Liver (tissue), 9 donors: Measurements from ENCODE around the gene DUS4L. TPM values are rescaled to one million over a fixed set of nuclear protein-coding genes. Genes with fewer than 3 reads are reported as not detected.
A peak's percentile ranks its signal among the peaks of the same experiment; 100 is the strongest.

Experiments
- DNase-seq: peaks from one replicate; pipeline ENCODE4 v3.0.0-alpha.2; 2017; ENCODE audit warnings: low spot score
- H3K27ac ChIP-seq, 2 donors: one replicate each; pipeline ENCODE4 v1.7.0; 2013; ENCODE audit warnings: inconsistent platforms in 2 of 2, low read length in 2 of 2, control low read depth in 1 of 2, low read depth in 1 of 2, mild to moderate bottlenecking in 1 of 2
- H3K27me3 ChIP-seq, 4 donors: one replicate each; pipeline versions ENCODE4 v1.6.1 to v1.7.0; 2013; ENCODE audit warnings: low read length in 3 of 4, inconsistent platforms in 1 of 4, mild to moderate bottlenecking in 1 of 4, moderate library complexity in 1 of 4; ENCODE audit not compliant: control insufficient read depth in 4 of 4, insufficient read depth in 4 of 4
- H3K36me3 ChIP-seq, 4 donors: one replicate each; pipeline versions ENCODE4 v1.6.1 to v1.7.0; 2013; ENCODE audit warnings: low read length in 3 of 4, mild to moderate bottlenecking in 3 of 4, low read depth in 1 of 4, moderate library complexity in 1 of 4; ENCODE audit not compliant: control insufficient read depth in 4 of 4, insufficient read depth in 3 of 4
- H3K4me1 ChIP-seq, 4 donors: one replicate each; pipeline versions ENCODE4 v1.6.1 to v1.7.0; 2013; ENCODE audit warnings: low read length in 3 of 4, mild to moderate bottlenecking in 3 of 4, moderate library complexity in 1 of 4; ENCODE audit not compliant: control insufficient read depth in 4 of 4, insufficient read depth in 4 of 4
- H3K4me3 ChIP-seq, 3 donors: one replicate each; pipeline versions ENCODE4 v1.6.1 to v1.7.0; 2013; ENCODE audit warnings: low read length in 3 of 3, control low read depth in 1 of 3, low read depth in 1 of 3, mild to moderate bottlenecking in 1 of 3
- H3K9ac ChIP-seq, 2 donors: one replicate each; pipeline ENCODE4 v1.7.0; 2013; ENCODE audit warnings: low read length in 2 of 2, mild to moderate bottlenecking in 2 of 2, moderate library complexity in 2 of 2, control low read depth in 1 of 2, low read depth in 1 of 2
- H3K9me3 ChIP-seq, 4 donors: one replicate each; pipeline versions ENCODE4 v1.6.1 to v1.7.0; 2013; ENCODE audit warnings: low read length in 3 of 4; ENCODE audit not compliant: control insufficient read depth in 4 of 4
- EGR1 ChIP-seq, 2 donors: IDR thresholded peaks; 2 replicates each; pipeline ENCODE4 v1.6.1; 2016 to 2018; ENCODE audit warnings: antibody characterized with exemption in 2 of 2, low read depth in 2 of 2
- FOXA1 ChIP-seq: IDR thresholded peaks from 2 replicates; pipeline ENCODE4 v1.6.1; 2016; ENCODE audit warnings: antibody characterized with exemption
- GABPA ChIP-seq, 2 donors: IDR thresholded peaks in 1 of 2; conservative IDR thresholded peaks in 1 of 2; 2 replicates each; pipeline ENCODE4 v1.6.1; 2016; ENCODE audit warnings: antibody characterized with exemption in 2 of 2, mild to moderate bottlenecking in 1 of 2, moderate library complexity in 1 of 2
- HNF4A ChIP-seq, 2 donors: conservative IDR thresholded peaks; 2 replicates each; pipeline ENCODE4 v1.6.1; 2016; ENCODE audit warnings: antibody characterized with exemption in 2 of 2, mild to moderate bottlenecking in 2 of 2
- HNF4G ChIP-seq: IDR thresholded peaks from 2 replicates; pipeline ENCODE4 v1.6.1; 2016; ENCODE audit warnings: antibody characterized with exemption
- JUND ChIP-seq, 2 donors: IDR thresholded peaks; 2 replicates each; pipeline ENCODE4 v1.6.1; 2016; ENCODE audit warnings: antibody characterized with exemption in 2 of 2
- MAX ChIP-seq: IDR thresholded peaks from 2 replicates; pipeline ENCODE4 v1.6.1; 2016; ENCODE audit warnings: antibody characterized with exemption
- NR2F2 ChIP-seq: IDR thresholded peaks from 2 replicates; pipeline ENCODE4 v1.6.1; 2016; ENCODE audit warnings: antibody characterized with exemption
- RAD21 ChIP-seq, 2 donors: IDR thresholded peaks; 2 replicates each; pipeline ENCODE4 v1.6.1; 2016; ENCODE audit warnings: antibody characterized with exemption in 2 of 2, mild to moderate bottlenecking in 2 of 2
- RXRA ChIP-seq, 2 donors: IDR thresholded peaks; 2 replicates each; pipeline ENCODE4 v1.6.1; 2017 to 2018; ENCODE audit warnings: antibody characterized with exemption in 2 of 2, mild to moderate bottlenecking in 1 of 2
- SP1 ChIP-seq: IDR thresholded peaks from 2 replicates; pipeline ENCODE4 v1.6.1; 2018; ENCODE audit warnings: antibody characterized with exemption, mild to moderate bottlenecking
- TAF1 ChIP-seq: conservative IDR thresholded peaks from 2 replicates; pipeline ENCODE4 v1.6.1; 2016; ENCODE audit warnings: antibody characterized with exemption, mild to moderate bottlenecking
- YY1 ChIP-seq: IDR thresholded peaks from 2 replicates; pipeline ENCODE4 v1.6.1; 2016; ENCODE audit warnings: antibody characterized with exemption, mild to moderate bottlenecking
- WGBS: extraction: QIAGEN DNeasy Blood & Tissue Kit; methylation state at CpG from one replicate; pipeline ENCODE4 v1.1.7; 2013; 5-methylcytosine and 5-hydroxymethylcytosine counted together
- polyA plus RNA-seq, 2 donors: library from polyadenylated mRNA; stranded (reverse) in 1 of 2; unstranded in 1 of 2; fragments of 200-250 nt in 1 of 2; fragments of >200 nt in 1 of 2; fragmentation: Nextera tagmentation in 1 of 2; extraction: Ambion mirVana in 1 of 2; gene quantifications; one replicate each; pipeline versions ENCODE4 v1.2.1 to v1.2.3, GENCODE V29; 2013 to 2015
- total RNA-seq, 2 donors: library from RNA; depleted of rRNA; stranded (reverse); fragments of >200 nt; gene quantifications; one replicate each; pipeline ENCODE4 v1.2.3, GENCODE V29; 2014
- donor health status: healthy.
- donor health status: healthy.
- donor health status: healthy.
- donor health status: healthy.
- donor health status: healthy.

Gene DUS4L
- total and polyA plus RNA-seq, 4 donors, result 1.9 to 5.3 (median 3.5) TPM

GRCh38 chr7:107573537-107573936 lies 9.8 kb downstream of the DUS4L start (continued):
- TF ChIP-seq MAX, result no peak

- no peak for TF ChIP-seq NR2F2
- TF ChIP-seq MAX, result no peak
- TF ChIP-seq EGR1 (IDR thresholded peaks at IDR 0.05; ENCODE audit: low read depth in 2 of 2), result no peak
- no peak for TF ChIP-seq HNF4A (conservative IDR thresholded peaks at IDR 0.05)
- TF ChIP-seq JUND (IDR thresholded peaks at IDR 0.05), result no peak
- TF ChIP-seq HNF4G, result no peak
- TF ChIP-seq TAF1, result no peak
- Histone ChIP-seq H3K27ac (peak overlapping the region; percentile 83 to 88), H3K4me1 (peaks cover 0 to 21% (median 5%) of the 10 kb centered on the region in 4 donors), H3K36me3 (peaks cover 0 to 6% (median 0%) of the 10 kb centered on the region in 4 donors), H3K9ac (peak overlapping the region; percentile 14 to 57), H3K4me3 (peak overlapping the region; percentile 67 to 85 (median 80)), H3K27me3 (no peaks in the 10 kb centered on the region), H3K9me3 (no peaks in the 10 kb centered on the region)
- 7% methylated on average over 9 of the region's 9 CpGs for WGBS
- DNase-seq, result no peak
These were observed 15.7 kb downstream of the DUS4L start for GRCh38 chr7:107579554-107579884.

- H3K4me3 ChIP-seq, result peak within 1 kb of the TSS; percentile 67 to 85 (median 80)
- H3K9me3 ChIP-seq, result no peaks in the 10 kb centered on the region
- H3K36me3 ChIP-seq, result peaks cover 0 to 4% (median 0%) of the 10 kb centered on the region in 4 donors
- TF ChIP-seq TAF1, result peak; percentile 28
- TF ChIP-seq GABPA (IDR thresholded peaks at IDR 0.05 in 1 of 2, conservative IDR thresholded peaks at IDR 0.05 in 1 of 2), result no peak
- TF ChIP-seq YY1, result peak; percentile 64
- no peak for TF ChIP-seq FOXA1
- peak; percentile 20 to 39 for TF ChIP-seq RAD21 (IDR thresholded peaks at IDR 0.05)
- TF ChIP-seq HNF4G, result peak; percentile 8
- peak; percentile 8 for TF ChIP-seq SP1
- peak in 1 of 2 donors; percentile 39 for TF ChIP-seq RXRA (IDR thresholded peaks at IDR 0.05)
- peak; percentile 44 to 75 for TF ChIP-seq HNF4A (conservative IDR thresholded peaks at IDR 0.05)
- no peak for TF ChIP-seq NR2F2
- no peak for TF ChIP-seq EGR1 (IDR thresholded peaks at IDR 0.05; ENCODE audit: low read depth in 2 of 2)
- H3K27me3 ChIP-seq, result no peaks in the 10 kb centered on the region
- peaks cover 0 to 21% (median 5%) of the 10 kb centered on the region in 4 donors for H3K4me1 ChIP-seq
- peak within 1 kb of the TSS; percentile 83 to 88 for H3K27ac ChIP-seq
- under 1% methylated on average over 89 of the region's 89 CpGs for WGBS
- H3K9ac ChIP-seq, result peak within 1 kb of the TSS; percentile 57 to 83
- peak; percentile 80 for DNase-seq
These were observed 16.3 kb downstream of the DUS4L start, which contains the start of gene BCAP29 for GRCh38 chr7:107579885-107580715. TSS of gene BCAP29 (plus strand) at chr7:107580246. CDS start at chr7:107580773, 527 bp downstream.

DNA sequence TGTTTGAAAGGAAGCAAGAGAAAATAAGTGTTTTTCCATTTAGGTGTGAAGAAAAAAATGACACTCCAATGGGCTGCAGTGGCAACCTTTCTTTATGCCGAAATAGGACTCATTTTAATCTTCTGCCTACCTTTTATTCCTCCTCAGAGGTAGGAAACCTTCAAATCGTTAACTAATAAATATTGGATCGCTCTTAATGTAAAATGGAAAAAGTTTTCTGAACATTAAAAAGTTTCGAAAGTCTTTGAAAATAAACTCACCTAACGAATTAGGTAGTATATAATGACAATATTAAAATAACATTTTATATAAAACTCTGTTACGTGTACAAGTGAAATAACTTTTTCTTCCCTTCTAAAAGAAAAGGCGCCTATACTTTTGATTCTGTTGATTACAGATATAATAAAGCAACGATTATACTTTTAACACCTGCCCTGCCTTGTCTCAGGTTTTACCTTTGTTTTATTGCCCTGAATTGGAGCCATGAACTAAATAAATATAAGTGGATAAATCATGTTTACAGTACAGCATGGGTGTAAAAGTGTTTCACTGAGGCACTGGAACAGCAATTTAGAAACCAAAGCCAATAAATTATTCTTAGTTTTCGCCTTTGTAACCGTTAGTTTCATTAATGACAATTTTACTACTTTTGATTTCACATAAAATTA lies 17.1 kb downstream of the DUS4L start:
- H3K4me3 ChIP-seq, result peak overlapping the region; percentile 67 to 85 (median 80)
- H3K9ac ChIP-seq, result peak overlapping the region; percentile 57 to 83
- no peaks in the 10 kb centered on the region for H3K27me3 ChIP-seq
- H3K36me3 ChIP-seq, result peaks cover 0 to 3% (median 0%) of the 10 kb centered on the region in 4 donors
- 45% methylated on average over 10 of the region's 10 CpGs for WGBS
- H3K9me3 ChIP-seq, result no peaks in the 10 kb centered on the region
- no peak for DNase-seq
- peaks cover 0 to 21% (median 5%) of the 10 kb centered on the region in 4 donors for H3K4me1 ChIP-seq
- peak overlapping the region; percentile 83 to 88 for H3K27ac ChIP-seq
- TF ChIP-seq HNF4A (conservative IDR thresholded peaks at IDR 0.05) (no peak), YY1 (peak; percentile 38)
